ENCODE data around the gene YIPF1. TPM values are rescaled to one million over a fixed set of nuclear protein-coding genes. Genes with fewer than 3 reads are reported as not detected.

YIPF1 gene
- total and polyA plus RNA-seq, 10 of the 15 experiments (the other 5 are each of a cell fraction or from before 2014, with no cell fraction given): 13.0 to 36.0 (median 20.3) TPM

DNA sequence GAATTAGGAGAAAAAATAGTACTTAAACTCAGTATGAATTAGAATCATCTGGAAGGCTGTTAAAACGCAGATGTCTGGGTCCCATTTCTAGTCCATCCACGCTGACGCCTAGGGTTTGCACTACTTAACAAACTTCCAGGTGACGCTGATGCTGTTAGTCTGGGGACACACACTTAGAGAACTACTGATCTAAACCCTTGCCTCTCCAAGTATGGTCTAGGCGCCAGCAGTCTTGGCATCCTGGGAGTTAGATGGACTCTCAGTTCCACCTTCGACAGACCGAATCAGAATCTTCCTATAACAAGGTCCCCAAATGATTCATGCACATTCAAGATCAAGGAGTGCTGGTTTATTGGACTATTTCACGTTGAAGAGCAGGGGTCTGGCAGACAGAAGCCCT is 15.9 kb upstream of the YIPF1 start:
- no peak for DNase-seq (ENCODE audit: low read depth, low spot score)
- Histone ChIP-seq H2AFZ (ENCODE audit: control insufficient read depth, low read depth, low read length) (no peak overlapping the region), H3K4me1 (ENCODE audit: control insufficient read depth, insufficient read depth, low read length) (no peaks in the 10 kb centered on the region), H3K4me2 (ENCODE audit: control insufficient read depth, insufficient read depth) (no peak overlapping the region), H3K36me3 (ENCODE audit: control insufficient read depth in 2 of 2, insufficient read depth in 2 of 2, low read length in 1 of 2) (no peaks in the 10 kb centered on the region), H3K27ac (ENCODE audit: control insufficient read depth, insufficient read depth) (no peak overlapping the region), H3K27me3 (replicated peaks in 1 of 2; ENCODE audit: control insufficient read depth in 2 of 2, insufficient read depth in 2 of 2, low read length in 1 of 2) (no peaks in the 10 kb centered on the region), H4K20me1 (ENCODE audit: control insufficient read depth, insufficient read depth) (no peaks in the 10 kb centered on the region), H3K9me3 (replicated peaks; ENCODE audit: control insufficient read depth, insufficient read depth, low read length) (no peaks in the 10 kb centered on the region), H3K4me3 (no peak overlapping the region), H3K79me2 (ENCODE audit: control insufficient read depth, insufficient read depth, low read length) (no peaks in the 10 kb centered on the region), H3K9ac (ENCODE audit: control insufficient read depth, insufficient read depth, low read length) (no peak overlapping the region)
- intact Hi-C loops (cut with micrococcal nuclease; ENCODE audit: unreplicated experiment) (no loop called here), in situ Hi-C loops (cut with MboI) (no loop called here)
- no TSS peak for BruUV-seq (replicated peaks)
- FAIRE-seq: no peak
- WGBS (ENCODE audit: insufficient coverage, insufficient replicate concordance, low lambda C conversion rate, missing lambda C conversion rate): 92% methylated on average over 8 of the region's 8 CpGs
- POLR2A ChIA-PET: no interaction called here
- no peak for TF ChIP-seq RB1 (IDR thresholded peaks at IDR 0.05; ENCODE audit: borderline replicate concordance)
- TF ChIP-seq KAT2A (conservative IDR thresholded peaks at IDR 0.05; ENCODE audit: control insufficient read depth, low read depth, low read length): no peak
- no peak for TF ChIP-seq ZNF217 (IDR thresholded peaks at IDR 0.05)
- no peak for TF ChIP-seq POU2F2 (IDR thresholded peaks at IDR 0.05; ENCODE audit: borderline replicate concordance, low read depth, low read length)
- TF ChIP-seq CTCF (IDR thresholded peaks at IDR 0.05 in 2 of 3, conservative IDR thresholded peaks at IDR 0.05 in 1 of 3; ENCODE audit: control insufficient read depth in 2 of 3, extremely low read depth in 1 of 3, insufficient read depth in 1 of 3, low read depth in 3 of 3, low read length in 3 of 3): no peak
- TF ChIP-seq TCF3 (IDR thresholded peaks at IDR 0.05; ENCODE audit: borderline replicate concordance, insufficient read depth, low read depth, low read length): no peak
- no peak for ATAC-seq
- CTCF ChIA-PET: no interaction called here
- SMC1A ChIA-PET (ENCODE audit: uncharacterized antibody, unreplicated experiment): no interaction called here
- RAD21 ChIA-PET (ENCODE audit: unreplicated experiment): no interaction called here
